Measurements from ENCODE around the gene UBTD1.

- TF ChIP-seq POLR2AphosphoS5 (IDR thresholded peaks at IDR 0.05) (no peak), POLR2A (IDR thresholded peaks at IDR 0.05) (no peak)
Measured at GRCh38 chr10:97515271-97515978, 16.7 kb downstream of the UBTD1 start.
